GM10266 (cell line): ENCODE data around the gene ZC3H12C.

ENCODE experiments used
- DNase-seq: peaks from one replicate; pipeline ENCODE4 v3.0.0; 2012; ENCODE audit errors: extremely low spot score
- TF ChIP-seq, protein P1 (sequence below): IDR thresholded peaks from 2 replicates; pipeline ENCODE4 v1.5.1; 2012; ENCODE audit warnings: mild to moderate bottlenecking, low read depth; ENCODE audit not compliant: control insufficient read depth, insufficient read depth; ENCODE audit errors: missing control alignments

The ZC3H12C gene

DNA sequence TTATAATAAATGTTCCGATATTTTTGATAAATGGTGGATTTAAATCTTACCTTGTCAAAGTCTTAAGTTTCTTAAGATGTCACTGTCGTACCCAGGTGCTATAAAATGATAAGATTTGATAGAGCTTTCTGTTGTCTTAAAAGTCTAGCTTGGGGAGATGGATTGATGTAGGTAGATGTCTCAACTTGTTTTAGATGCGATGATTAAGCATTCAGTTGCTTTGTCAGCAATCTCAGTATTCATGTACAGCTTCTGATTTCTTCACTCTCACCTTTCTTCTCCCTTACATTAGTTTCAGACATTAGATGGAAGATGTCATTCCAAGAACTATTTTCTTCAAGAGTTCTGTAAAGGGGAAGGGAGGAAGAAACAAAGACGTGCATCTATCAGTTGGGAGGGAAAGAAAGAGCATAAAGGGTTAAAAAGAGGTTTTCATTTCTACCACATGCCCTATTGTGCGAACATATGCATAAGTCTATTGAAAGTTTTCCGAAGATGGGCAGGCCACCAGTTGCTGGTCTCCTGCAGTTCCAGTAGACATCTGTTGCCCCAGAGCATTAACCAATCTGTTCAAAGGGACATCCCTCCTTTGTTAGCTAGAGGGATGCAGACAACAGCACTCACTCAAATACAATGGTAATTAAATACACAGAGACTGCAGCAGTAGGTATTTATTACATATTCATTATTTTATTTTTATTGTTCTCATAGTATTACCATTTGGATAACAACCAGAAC, 38.4 kb downstream of the ZC3H12C start:
- TF ChIP-seq, protein P1, sequence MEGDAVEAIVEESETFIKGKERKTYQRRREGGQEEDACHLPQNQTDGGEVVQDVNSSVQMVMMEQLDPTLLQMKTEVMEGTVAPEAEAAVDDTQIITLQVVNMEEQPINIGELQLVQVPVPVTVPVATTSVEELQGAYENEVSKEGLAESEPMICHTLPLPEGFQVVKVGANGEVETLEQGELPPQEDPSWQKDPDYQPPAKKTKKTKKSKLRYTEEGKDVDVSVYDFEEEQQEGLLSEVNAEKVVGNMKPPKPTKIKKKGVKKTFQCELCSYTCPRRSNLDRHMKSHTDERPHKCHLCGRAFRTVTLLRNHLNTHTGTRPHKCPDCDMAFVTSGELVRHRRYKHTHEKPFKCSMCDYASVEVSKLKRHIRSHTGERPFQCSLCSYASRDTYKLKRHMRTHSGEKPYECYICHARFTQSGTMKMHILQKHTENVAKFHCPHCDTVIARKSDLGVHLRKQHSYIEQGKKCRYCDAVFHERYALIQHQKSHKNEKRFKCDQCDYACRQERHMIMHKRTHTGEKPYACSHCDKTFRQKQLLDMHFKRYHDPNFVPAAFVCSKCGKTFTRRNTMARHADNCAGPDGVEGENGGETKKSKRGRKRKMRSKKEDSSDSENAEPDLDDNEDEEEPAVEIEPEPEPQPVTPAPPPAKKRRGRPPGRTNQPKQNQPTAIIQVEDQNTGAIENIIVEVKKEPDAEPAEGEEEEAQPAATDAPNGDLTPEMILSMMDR = no peak
- no peak for DNase-seq

DNA sequence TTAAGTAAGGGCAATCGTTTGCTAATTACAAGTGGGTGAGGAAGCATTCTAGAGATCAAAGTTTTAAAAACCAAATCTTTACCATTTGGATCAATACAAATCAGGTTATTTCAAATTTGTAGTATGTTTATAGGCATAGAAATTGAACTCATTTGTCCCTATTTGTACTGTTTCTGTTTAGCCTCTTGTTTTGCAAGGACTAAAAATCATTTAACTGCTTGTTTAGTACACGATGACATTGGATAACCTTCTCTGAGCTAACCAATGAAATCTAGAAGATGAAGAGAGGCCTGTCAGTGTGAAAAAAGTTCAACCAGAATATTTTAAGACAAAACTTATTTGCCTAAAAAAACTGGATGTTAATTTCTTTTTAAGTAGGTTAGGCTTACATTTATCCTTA, 40.0 kb downstream of the ZC3H12C start:
- DNase-seq = no peak
- TF ChIP-seq, protein P1 = no peak

DNA sequence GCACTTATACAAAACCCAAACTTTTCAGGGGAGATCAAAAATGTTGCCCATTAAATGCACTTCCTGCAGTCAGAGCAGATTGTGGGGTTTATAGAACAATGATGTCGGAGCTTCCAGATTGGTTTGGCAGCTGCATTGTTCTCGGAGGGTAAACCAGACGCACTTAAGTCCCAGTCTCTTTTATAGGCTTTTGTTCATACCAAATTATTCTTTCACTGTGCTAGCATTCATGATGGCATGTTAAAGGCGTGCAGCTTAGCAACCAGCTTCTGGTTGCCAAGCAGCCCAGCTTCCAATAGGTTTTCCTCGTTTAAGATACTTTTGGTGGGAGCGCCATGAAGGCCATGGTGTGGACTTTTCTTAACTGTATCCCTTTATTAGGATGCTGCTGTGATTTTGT, 40.9 kb downstream of the ZC3H12C start:
- TF ChIP-seq, protein P1 = no peak
- DNase-seq = no peak

DNA sequence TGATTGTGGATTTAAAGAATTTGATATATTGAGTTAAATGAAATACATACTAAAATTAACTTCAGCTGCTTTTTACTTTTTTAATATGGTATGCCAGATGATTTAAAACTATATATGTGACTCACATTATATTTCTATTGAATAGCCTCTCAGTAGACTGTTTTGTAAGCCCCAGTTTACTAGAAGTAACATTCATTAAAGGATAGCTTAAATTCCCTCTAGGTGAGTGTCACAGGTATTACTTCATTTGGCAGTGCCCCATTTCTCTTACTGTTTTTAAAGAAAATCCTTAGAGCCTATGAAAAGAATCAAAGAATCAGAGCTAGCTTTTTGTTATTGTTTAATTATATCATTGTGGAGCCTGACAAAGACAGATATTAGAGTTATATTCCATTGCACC, 48.6 kb downstream of the ZC3H12C start:
- no peak for DNase-seq
- TF ChIP-seq, protein P1 = no peak

DNA sequence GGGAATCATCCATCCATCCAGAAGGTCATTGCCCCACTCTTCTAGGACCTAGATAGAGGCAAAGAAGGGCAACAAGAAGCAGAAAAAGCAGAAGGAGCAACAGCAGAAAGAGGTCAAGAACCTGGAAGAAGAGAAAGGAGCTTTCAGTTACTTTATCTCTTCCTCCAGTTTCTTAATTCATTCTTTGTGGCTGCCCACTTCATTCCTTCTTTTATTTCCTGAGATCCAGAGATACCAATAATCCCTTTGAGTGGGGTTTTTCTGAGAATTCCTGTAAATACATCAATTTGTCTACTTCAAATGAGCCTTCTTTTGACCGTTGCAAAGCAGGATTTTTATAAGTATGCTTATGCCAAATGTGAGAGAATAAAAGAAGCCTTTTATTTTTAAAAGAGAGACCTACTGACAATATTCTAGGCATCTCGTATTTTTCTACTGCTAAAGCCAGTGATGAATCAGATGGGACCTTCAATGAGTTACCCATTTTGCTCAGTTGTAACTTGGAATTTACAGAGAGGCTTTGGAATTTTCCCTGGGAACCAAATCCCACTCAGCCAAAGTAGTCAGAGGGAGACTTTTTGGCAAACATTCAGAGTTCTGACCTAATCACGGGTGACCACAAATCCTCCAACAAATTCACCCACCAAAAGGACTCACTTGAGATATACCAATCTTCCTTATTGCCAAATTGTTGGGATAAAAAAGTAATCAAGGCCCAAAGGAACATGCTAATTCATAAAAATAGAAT, 54.9 kb downstream of the ZC3H12C start:
- TF ChIP-seq, protein P1 = no peak
- no peak for DNase-seq

DNA sequence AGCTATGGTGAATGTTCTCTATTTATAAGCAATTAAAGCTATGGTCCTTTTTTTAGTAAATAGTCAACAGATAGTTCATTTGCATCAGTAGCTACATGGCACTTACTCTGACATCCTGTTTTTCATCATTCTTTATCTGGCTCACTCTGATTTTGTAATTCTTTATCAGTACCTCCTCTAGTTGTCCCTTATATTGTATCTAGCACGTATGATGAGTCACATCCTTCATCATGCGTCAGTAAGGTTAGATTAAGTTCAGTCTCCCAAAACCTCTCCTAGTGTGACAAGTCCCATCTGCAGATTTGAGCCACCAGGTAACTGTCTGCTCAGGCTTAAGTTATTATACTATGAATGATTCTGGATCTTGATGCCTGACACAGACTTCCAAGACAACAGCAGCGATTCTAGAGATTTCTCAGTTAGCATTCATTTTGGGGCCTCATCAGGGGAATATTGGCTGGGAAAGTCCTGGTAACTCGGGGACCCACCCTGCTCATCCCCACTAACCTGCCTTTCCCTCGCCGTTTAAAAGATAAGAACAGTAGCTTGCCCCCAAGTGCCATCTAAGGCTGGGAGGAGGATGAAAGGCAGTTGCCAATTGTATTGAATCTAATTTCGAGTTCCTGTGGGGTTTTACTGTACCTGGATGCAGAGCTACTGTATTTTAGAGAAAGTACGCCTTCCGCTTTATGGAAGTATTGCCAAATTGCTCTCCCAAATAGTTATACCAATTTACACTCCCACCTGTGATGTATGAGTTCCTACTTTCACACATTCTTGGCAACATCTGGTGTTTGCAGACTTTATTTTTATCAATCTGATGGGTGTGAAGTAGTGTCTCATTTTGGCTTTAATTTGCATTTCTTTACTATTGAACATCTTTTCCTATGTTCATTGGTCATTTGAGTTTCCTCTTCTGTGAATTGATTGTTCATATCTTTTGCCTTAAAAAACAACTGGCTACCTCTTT, 55.9 kb downstream of the ZC3H12C start:
- no peak for DNase-seq
- TF ChIP-seq, protein P1 = no peak
